Tongue (tissue), 3 donors: ENCODE measurements around the gene TCF19. TPM values are rescaled to one million over a fixed set of nuclear protein-coding genes. Genes with fewer than 3 reads are reported as not detected.

Source experiments
- DNase-seq: peaks from one replicate; pipeline ENCODE4 v3.0.0-alpha.2; 2015
- small RNA-seq: library from RNA; depleted of rRNA; stranded (forward); fragments of <200 nt; gene quantifications from one replicate; pipeline ENCODE3, GENCODE V24; 2014; ENCODE audit warnings: low replicate concordance
- total RNA-seq: library from RNA; depleted of rRNA; stranded (reverse); fragments of >200 nt; gene quantifications from one replicate; pipeline ENCODE4 v1.2.3, GENCODE V29; 2014

TCF19 gene
- total RNA-seq, 1 donor from 2014 or later = 16.4 TPM

DNA sequence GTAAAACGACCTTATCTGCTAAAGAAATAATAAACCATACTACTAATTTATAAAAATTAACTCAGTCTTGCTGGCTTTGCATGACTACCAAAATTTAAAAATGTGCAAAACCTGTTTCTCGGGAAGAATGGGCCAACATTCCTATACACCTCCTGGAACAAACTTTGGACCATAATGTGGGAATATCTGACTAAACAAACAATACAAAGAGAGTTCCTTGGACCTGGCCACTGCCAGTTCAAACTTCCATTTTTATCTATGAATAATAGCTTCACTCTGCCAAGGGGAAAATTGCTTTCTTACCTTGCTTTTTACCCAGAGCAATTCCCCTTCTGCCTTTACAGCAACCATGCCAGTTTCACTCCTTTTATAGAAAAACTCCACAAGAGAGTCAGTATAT, 50.7 kb downstream of the TCF19 start:
- no peak for DNase-seq

DNA sequence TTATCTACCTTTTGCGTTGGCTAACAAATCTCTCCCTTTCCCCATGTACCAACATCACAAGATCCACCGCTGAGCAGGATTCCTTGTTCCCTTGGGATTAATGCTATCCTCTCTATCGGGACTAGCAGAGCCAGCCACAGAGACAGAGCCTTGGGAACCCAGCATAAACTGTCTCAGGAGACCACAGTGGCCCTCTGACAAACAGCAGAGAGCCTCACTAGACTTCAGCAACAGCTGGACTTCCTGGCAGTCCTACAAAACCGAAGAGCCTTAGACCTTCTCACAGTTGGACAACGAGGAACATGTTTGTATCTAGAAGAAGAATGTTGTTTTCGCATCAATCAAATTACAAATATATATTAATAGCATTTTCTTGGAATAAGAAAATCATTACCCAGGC, 51.7 kb downstream of the TCF19 start:
- no peak for DNase-seq

DNA sequence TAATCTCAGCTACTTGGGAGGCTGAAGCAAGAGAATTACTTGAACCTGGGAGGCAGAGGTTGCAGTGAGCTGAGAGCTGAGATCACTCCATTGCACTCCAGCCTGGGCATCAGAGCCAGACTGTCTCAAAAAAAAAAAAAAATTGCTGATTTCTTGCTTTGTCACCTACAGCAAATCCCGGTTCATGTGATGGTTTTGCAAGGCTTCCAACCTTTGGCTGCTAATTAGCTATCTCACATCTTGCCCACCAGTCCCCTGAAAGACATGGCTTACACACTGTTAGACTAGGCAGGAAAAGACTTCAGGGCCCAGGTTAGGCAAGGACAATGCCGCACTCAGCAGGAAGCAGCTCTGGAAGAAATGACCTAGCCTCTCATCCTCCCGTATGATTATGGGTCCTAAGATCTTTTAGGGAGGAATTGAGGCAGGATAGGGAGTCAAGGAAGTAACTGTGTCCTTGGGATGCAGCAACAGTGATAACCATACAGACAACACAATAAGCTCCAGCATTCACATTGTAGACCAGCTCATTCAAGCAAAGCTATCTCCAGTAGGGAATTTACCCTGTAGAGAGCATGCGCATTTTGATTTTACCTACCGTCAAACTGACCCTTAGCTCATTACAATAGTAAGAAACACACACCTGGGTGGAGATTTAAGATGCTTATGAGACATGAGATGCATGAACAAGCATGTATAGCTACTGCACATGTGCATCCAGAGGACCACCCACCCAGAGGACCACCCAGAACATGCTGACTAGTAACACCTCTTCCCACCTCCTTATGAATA, 52.5 kb downstream of the TCF19 start:
- DNase-seq = no peak

Small RNA genes lying within 50 kb of the gene (small RNA-seq; reads per million reads assigned to genes)
- gene POLR2LP1 = not detected

Other genes with a start within 250 kb of the TCF19 start
- gene VARS2, start 244.4 kb upstream of the TCF19 start, total RNA-seq = 19.6 TPM
- not detected for gene SFTA2, start 226.4 kb upstream of the TCF19 start, total RNA-seq
- not detected for gene MUCL3, start 217.6 kb upstream of the TCF19 start, total RNA-seq
- 6.9 TPM for gene MUC21, start 174.9 kb upstream of the TCF19 start, total RNA-seq
- 0.21 TPM for gene MUC22, start 148.1 kb upstream of the TCF19 start, total RNA-seq
- 5.0 TPM for gene C6orf15, start 46.0 kb upstream of the TCF19 start, total RNA-seq
- 0.41 TPM for gene PSORS1C1, start 43.8 kb upstream of the TCF19 start, total RNA-seq
- gene CDSN, start 38.1 kb upstream of the TCF19 start, total RNA-seq = not detected
- gene PSORS1C2, start 19.5 kb upstream of the TCF19 start, total RNA-seq = not detected
- gene CCHCR1, start 787 bp upstream of the TCF19 start, total RNA-seq = 14.2 TPM
- 7.5 TPM for gene POU5F1, start 12.1 kb downstream of the TCF19 start, total RNA-seq
- gene HLA-C, start 113.5 kb downstream of the TCF19 start, total RNA-seq = 27.6 TPM
- gene HLA-B, start 198.6 kb downstream of the TCF19 start, total RNA-seq = 451 TPM
- 6.8 TPM for gene MICA, start 245.0 kb downstream of the TCF19 start, total RNA-seq